ENCODE measurements around the gene SDC4. TPM values are rescaled to one million over a fixed set of nuclear protein-coding genes. Genes with fewer than 3 reads are reported as not detected.

SDC4 gene
- total RNA-seq, 1 donor from 2014 or later, result 7.4 TPM

- Mint-ChIP-seq H3K36me3 (ENCODE audit: low read depth, unreplicated experiment) (peaks cover 3% of the 10 kb centered on the region), H3K9me3 (ENCODE audit: unreplicated experiment) (no peaks in the 10 kb centered on the region), H3K4me3 (ENCODE audit: unreplicated experiment) (no peak overlapping the region), H3K4me1 (ENCODE audit: unreplicated experiment) (peaks cover 4% of the 10 kb centered on the region), H3K27me3 (ENCODE audit: unreplicated experiment) (peaks cover 4% of the 10 kb centered on the region), H3K27ac (ENCODE audit: unreplicated experiment) (no peak overlapping the region)
- DNase-seq (ENCODE audit: low spot score), result peak; percentile 80
- peak; percentile 79 for TF ChIP-seq CTCF (IDR thresholded peaks at IDR 0.05; ENCODE audit: unreplicated experiment)
Observed at GRCh38 chr20:45311589-45312211, 36.5 kb downstream of the SDC4 start.

- H3K36me3 Mint-ChIP-seq (ENCODE audit: low read depth, unreplicated experiment), result peaks cover 3% of the 10 kb centered on the region
- peaks cover 4% of the 10 kb centered on the region for H3K4me1 Mint-ChIP-seq (ENCODE audit: unreplicated experiment)
- no peak overlapping the region for H3K4me3 Mint-ChIP-seq (ENCODE audit: unreplicated experiment)
- no peaks in the 10 kb centered on the region for H3K9me3 Mint-ChIP-seq (ENCODE audit: unreplicated experiment)
- no peak overlapping the region for H3K27ac Mint-ChIP-seq (ENCODE audit: unreplicated experiment)
- TF ChIP-seq CTCF (IDR thresholded peaks at IDR 0.05; ENCODE audit: unreplicated experiment), result no peak
- peaks cover 1% of the 10 kb centered on the region for H3K27me3 Mint-ChIP-seq (ENCODE audit: unreplicated experiment)
- DNase-seq (ENCODE audit: low spot score), result no peak
Observed at GRCh38 chr20:45309075-45309474, 39.1 kb downstream of the SDC4 start.

GRCh38 chr20:45308117-45308778, 40.0 kb downstream of the SDC4 start, which contains the start of gene MATN4:
MATN4 (minus strand) TSS chr20:45308299; CDS start chr20:45305582, 2,717 bp downstream.
- TF ChIP-seq CTCF (IDR thresholded peaks at IDR 0.05; ENCODE audit: unreplicated experiment), result no peak
- Mint-ChIP-seq H3K27ac (ENCODE audit: unreplicated experiment) (no peak within 1 kb of the TSS), H3K4me3 (ENCODE audit: unreplicated experiment) (no peak within 1 kb of the TSS), H3K36me3 (ENCODE audit: low read depth, unreplicated experiment) (peaks cover 3% of the 10 kb centered on the region), H3K4me1 (ENCODE audit: unreplicated experiment) (peaks cover 4% of the 10 kb centered on the region), H3K9me3 (ENCODE audit: unreplicated experiment) (no peaks in the 10 kb centered on the region), H3K27me3 (ENCODE audit: unreplicated experiment) (peaks cover 6% of the 10 kb centered on the region)
- no peak for DNase-seq (ENCODE audit: low spot score)

- no peak for DNase-seq (ENCODE audit: low spot score)
- no peak overlapping the region for H3K4me3 Mint-ChIP-seq (ENCODE audit: unreplicated experiment)
- no peak for TF ChIP-seq CTCF (IDR thresholded peaks at IDR 0.05; ENCODE audit: unreplicated experiment)
- no peaks in the 10 kb centered on the region for H3K9me3 Mint-ChIP-seq (ENCODE audit: unreplicated experiment)
- peaks cover 9% of the 10 kb centered on the region for H3K27me3 Mint-ChIP-seq (ENCODE audit: unreplicated experiment)
- H3K36me3 Mint-ChIP-seq (ENCODE audit: low read depth, unreplicated experiment), result peaks cover 3% of the 10 kb centered on the region
- peaks cover 4% of the 10 kb centered on the region for H3K4me1 Mint-ChIP-seq (ENCODE audit: unreplicated experiment)
- no peak overlapping the region for H3K27ac Mint-ChIP-seq (ENCODE audit: unreplicated experiment)
Observed at GRCh38 chr20:45307076-45307640, 41.1 kb downstream of the SDC4 start.

All from endothelial cell (in vitro differentiated cells).